GM12874 (cell line): Measurements from ENCODE around the gene YWHAQ.
A peak's percentile ranks its signal among the peaks of the same experiment; 100 is the strongest.

ENCODE experiments used
- CTCF ChIP-seq: IDR thresholded peaks from 2 replicates; pipeline ENCODE4 v1.5.1; 2011; ENCODE audit warnings: low read depth, mild to moderate bottlenecking, control low read depth, low read length, moderate library complexity; ENCODE audit not compliant: insufficient read depth

YWHAQ gene

GRCh38 chr2:9578467-9579235, 52.1 kb downstream of the YWHAQ start:
- no peak for TF ChIP-seq CTCF

- no peak for TF ChIP-seq CTCF
Observed at GRCh38 chr2:9574331-9574730, 56.5 kb downstream of the YWHAQ start.

- TF ChIP-seq CTCF, result peak; percentile 22; the same call in 1 of the 2 replicates
Observed at GRCh38 chr2:9573840-9574239, 57.0 kb downstream of the YWHAQ start.

GRCh38 chr2:9573013-9573720, 57.6 kb downstream of the YWHAQ start:
- no peak for TF ChIP-seq CTCF

GRCh38 chr2:9570182-9571060, 60.4 kb downstream of the YWHAQ start:
- TF ChIP-seq CTCF, result no peak

- no peak for TF ChIP-seq CTCF
Observed at GRCh38 chr2:9565436-9566153, 65.2 kb downstream of the YWHAQ start.

- TF ChIP-seq CTCF, result no peak
Observed at GRCh38 chr2:9560628-9561027, 70.2 kb downstream of the YWHAQ start.
